Endodermal cell (in vitro differentiated cells): ENCODE results near the gene NECAB2. TPM values are rescaled to one million over a fixed set of nuclear protein-coding genes. Genes with fewer than 3 reads are reported as not detected.

Source experiments
- DNase-seq: peaks from one replicate; pipeline ENCODE4 v3.0.0-alpha.2; 2017
- H3K27ac ChIP-seq: 2 replicates; pipeline ENCODE4 v1.5.1; 2013; ENCODE audit warnings: mild to moderate bottlenecking, low read depth, low read length, moderate library complexity
- H3K27me3 ChIP-seq: 2 replicates; pipeline ENCODE4 v1.6.1; 2013; ENCODE audit warnings: mild to moderate bottlenecking, low read length, moderate library complexity; ENCODE audit not compliant: insufficient read depth, control insufficient read depth, poor library complexity, severe bottlenecking
- H3K36me3 ChIP-seq: 2 replicates; pipeline ENCODE4 v1.7.0; 2013; ENCODE audit warnings: mild to moderate bottlenecking, low read length, moderate library complexity; ENCODE audit not compliant: control insufficient read depth, insufficient read depth
- H3K4me1 ChIP-seq: one replicate; pipeline ENCODE4 v1.7.0; 2013; ENCODE audit warnings: low read length; ENCODE audit not compliant: control insufficient read depth, insufficient read depth
- H3K4me3 ChIP-seq: 2 replicates; pipeline ENCODE4 v1.5.1; 2013; ENCODE audit warnings: mild to moderate bottlenecking, low read length, moderate library complexity
- H3K9ac ChIP-seq: 2 replicates; pipeline ENCODE4 v1.6.1; 2013; ENCODE audit warnings: mild to moderate bottlenecking, low read length, moderate library complexity; ENCODE audit not compliant: poor library complexity, severe bottlenecking; ENCODE audit errors: extremely low read depth
- H3K9me3 ChIP-seq: 2 replicates; pipeline ENCODE4 v1.6.1; 2013; ENCODE audit warnings: mild to moderate bottlenecking, low read length, moderate library complexity; ENCODE audit not compliant: control insufficient read depth
- H3K27ac Mint-ChIP-seq: 2 replicates; pipeline ENCODE4 v1.8.0; 2020; ENCODE audit warnings: mixed read lengths
- H3K27me3 Mint-ChIP-seq: 2 replicates; pipeline ENCODE4 v1.8.0; 2021; ENCODE audit warnings: mild to moderate bottlenecking, mixed read lengths; ENCODE audit not compliant: insufficient read depth
- H3K36me3 Mint-ChIP-seq: 2 replicates; pipeline ENCODE4 v1.8.0; 2020; ENCODE audit warnings: low read depth, mixed read lengths
- H3K4me1 Mint-ChIP-seq: 2 replicates; pipeline ENCODE4 v1.8.0; 2020; ENCODE audit warnings: mixed read lengths
- H3K4me3 Mint-ChIP-seq: 2 replicates; pipeline ENCODE4 v1.8.0; 2020; ENCODE audit warnings: mild to moderate bottlenecking, moderate library complexity, mixed read lengths
- H3K9me3 Mint-ChIP-seq: 2 replicates; pipeline ENCODE4 v1.8.0; 2020; ENCODE audit warnings: mild to moderate bottlenecking, mixed read lengths
- WGBS, 2 experiments: methylation state at CpG; one replicate each; pipeline versions ENCODE4 v1.1.5 to v1.1.7; 2013; ENCODE audit warnings: missing lambda C conversion rate in 2 of 2, mixed read lengths in 1 of 2; ENCODE audit not compliant: insufficient coverage in 1 of 2, insufficient read length in 1 of 2; 5-methylcytosine and 5-hydroxymethylcytosine counted together
- total RNA-seq, 2 donors: library from RNA; stranded (reverse); fragmentation: NEBNext Ultra II Directional in 1 of 2; extraction: Animal tissue kit (Norgen Biotek cat#: 25700) in 1 of 2; gene quantifications; 2 replicates in 1 of 2; 3 replicates in 1 of 2; pipeline ENCODE4 v1.2.1, GENCODE V29; 2021
- TF ChIP-seq, protein P1 (sequence below): fragments of 200-600 bp; sonication (generic); conservative IDR thresholded peaks from 2 replicates; pipeline ENCODE4 v1.5.0; 2021; ENCODE audit warnings: antibody characterized with exemption, mild to moderate bottlenecking

The NECAB2 gene
- total RNA-seq, 2 donors from 2014 or later = 2.7 to 3.3 TPM

DNA sequence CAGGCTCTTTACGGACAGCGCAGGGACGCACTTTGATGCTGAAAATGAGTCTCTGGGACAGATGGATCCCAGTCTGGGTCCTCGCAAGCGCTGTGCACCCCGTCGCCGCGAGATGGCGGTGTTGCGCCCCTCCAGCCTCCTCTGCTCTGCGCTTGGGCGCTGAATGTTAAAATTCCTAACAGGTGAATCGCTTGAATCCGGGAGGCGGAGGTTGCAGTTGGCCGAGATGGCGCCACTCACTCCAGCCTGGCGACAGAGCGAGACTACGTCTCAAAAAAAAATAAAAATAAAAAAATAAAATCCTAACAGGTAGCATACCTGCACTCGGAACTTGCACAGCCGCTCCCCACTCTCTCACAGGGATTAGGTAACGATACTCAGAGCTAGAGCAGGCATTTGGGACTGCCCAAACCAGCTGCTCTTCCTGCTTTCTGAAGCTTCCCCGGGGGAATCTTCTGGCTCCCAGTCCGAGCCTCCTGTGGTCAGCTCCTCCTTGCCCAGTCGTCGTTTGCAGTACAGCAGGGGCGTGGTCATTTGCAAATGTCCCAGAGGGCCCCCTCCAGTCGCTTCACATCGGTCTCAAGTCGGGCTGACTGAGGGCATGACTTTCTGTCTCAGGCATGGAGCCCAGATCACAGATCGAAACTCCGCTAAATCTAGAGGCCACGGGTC lies 41.2 kb upstream of the NECAB2 start:
- Mint-ChIP-seq H3K36me3 (peaks cover 33% of the 10 kb centered on the region), H3K4me1 (peaks cover 15% of the 10 kb centered on the region), H3K27me3 (no peaks in the 10 kb centered on the region), H3K4me3 (peak overlapping the region; percentile 47), H3K27ac (peak overlapping the region; percentile 98), H3K9me3 (no peaks in the 10 kb centered on the region)
- Histone ChIP-seq H3K27ac (no peak overlapping the region), H3K36me3 (peaks cover under 1% of the 10 kb centered on the region), H3K9me3 (no peaks in the 10 kb centered on the region), H3K27me3 (no peaks in the 10 kb centered on the region), H3K4me1 (no peaks in the 10 kb centered on the region), H3K4me3 (peak overlapping the region; percentile 48), H3K9ac (peak overlapping the region; percentile 51)
- WGBS, 2 experiments = 14 to 15% methylated on average over 17 to 35 of the region's 35 CpGs
- DNase-seq = peak; percentile 98
- TF ChIP-seq, protein P1, sequence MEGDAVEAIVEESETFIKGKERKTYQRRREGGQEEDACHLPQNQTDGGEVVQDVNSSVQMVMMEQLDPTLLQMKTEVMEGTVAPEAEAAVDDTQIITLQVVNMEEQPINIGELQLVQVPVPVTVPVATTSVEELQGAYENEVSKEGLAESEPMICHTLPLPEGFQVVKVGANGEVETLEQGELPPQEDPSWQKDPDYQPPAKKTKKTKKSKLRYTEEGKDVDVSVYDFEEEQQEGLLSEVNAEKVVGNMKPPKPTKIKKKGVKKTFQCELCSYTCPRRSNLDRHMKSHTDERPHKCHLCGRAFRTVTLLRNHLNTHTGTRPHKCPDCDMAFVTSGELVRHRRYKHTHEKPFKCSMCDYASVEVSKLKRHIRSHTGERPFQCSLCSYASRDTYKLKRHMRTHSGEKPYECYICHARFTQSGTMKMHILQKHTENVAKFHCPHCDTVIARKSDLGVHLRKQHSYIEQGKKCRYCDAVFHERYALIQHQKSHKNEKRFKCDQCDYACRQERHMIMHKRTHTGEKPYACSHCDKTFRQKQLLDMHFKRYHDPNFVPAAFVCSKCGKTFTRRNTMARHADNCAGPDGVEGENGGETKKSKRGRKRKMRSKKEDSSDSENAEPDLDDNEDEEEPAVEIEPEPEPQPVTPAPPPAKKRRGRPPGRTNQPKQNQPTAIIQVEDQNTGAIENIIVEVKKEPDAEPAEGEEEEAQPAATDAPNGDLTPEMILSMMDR = peak; percentile 99

DNA sequence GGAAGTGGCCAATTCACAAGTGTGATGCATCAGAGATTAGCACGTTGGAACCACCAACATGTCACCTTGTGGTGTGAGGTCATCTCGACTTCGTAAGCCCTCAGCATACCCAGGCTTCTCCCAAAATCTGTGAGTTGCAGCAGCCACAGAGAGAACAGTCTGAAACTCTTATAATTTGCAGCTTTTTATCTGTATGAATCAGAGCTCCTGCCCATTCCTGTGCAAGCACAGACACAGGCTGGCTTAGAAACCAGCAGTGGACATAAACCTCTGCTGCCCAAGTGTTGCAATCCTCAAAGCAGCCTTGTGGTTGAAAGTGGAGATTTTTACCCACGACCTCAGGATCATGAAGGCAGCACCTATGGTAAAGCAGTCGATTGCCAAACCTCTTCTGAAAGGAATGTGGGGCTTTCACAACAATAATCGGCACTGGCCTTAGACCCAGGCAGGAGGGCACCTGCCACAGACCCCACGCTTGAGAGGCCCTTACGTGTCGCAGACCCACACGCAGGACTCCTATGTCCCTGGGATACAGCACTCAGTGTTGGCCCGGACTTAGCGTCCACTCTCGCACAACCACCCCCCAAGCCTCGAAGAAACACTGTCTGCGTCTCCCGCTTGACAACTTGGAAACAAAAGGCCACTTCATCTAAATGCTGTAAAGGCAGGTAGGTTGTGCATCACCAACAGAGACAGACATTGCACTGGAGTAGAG lies 39.5 kb upstream of the NECAB2 start:
- no peaks in the 10 kb centered on the region for H3K4me1 ChIP-seq
- H3K9ac ChIP-seq = no peak overlapping the region
- Mint-ChIP-seq H3K27ac (no peak overlapping the region), H3K27me3 (no peaks in the 10 kb centered on the region), H3K4me1 (peaks cover 15% of the 10 kb centered on the region), H3K9me3 (no peaks in the 10 kb centered on the region), H3K36me3 (peaks cover 24% of the 10 kb centered on the region), H3K4me3 (no peak overlapping the region)
- H3K27ac ChIP-seq = no peak overlapping the region
- no peaks in the 10 kb centered on the region for H3K27me3 ChIP-seq
- no peak overlapping the region for H3K4me3 ChIP-seq
- no peaks in the 10 kb centered on the region for H3K9me3 ChIP-seq
- DNase-seq = peak; percentile 39
- WGBS, 2 experiments = 93 to 96% methylated on average over 16 of the region's 16 CpGs
- no peaks in the 10 kb centered on the region for H3K36me3 ChIP-seq
- TF ChIP-seq, protein P1 = no peak

DNA sequence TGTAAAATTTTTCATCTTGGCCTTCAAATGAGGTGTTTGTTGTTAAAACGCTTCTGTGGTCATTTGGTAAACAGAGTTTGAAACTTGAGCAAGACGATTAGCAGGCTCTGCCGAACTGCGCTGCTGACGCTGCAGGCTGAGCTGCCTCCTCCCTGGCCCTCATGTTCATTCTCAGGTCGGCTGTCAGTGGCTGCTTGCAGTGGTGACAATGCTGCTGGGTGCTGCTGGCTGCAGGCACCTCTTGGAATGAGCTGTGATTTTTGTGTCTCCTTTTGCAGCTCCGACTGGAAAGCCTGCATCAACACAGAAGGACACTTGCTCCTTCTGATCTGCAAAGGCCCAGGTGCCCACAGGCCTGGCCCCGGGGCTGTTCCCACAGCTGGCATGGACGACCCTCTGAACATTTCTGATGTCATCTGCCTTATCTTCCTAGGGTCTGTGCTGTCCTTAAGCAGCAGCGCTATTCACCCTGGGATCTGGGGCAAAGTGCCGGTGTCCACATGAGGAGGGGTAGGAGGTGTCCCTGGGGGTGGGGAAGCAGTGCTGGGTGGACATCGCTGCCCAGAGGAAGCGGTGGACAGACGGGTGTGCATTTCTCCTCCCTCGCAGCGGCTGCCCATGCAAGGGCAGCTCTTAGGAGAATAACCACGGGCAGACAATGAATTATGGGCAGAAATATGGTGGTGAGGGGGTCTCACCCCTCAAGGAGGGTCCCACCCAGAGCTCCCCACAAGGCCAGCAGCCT lies 38.1 kb upstream of the NECAB2 start:
- Mint-ChIP-seq H3K36me3 (peaks cover 16% of the 10 kb centered on the region), H3K4me1 (peaks cover 15% of the 10 kb centered on the region), H3K9me3 (no peaks in the 10 kb centered on the region), H3K27me3 (no peaks in the 10 kb centered on the region), H3K27ac (peak overlapping the region; percentile 37), H3K4me3 (no peak overlapping the region)
- Histone ChIP-seq H3K9me3 (no peaks in the 10 kb centered on the region), H3K36me3 (no peaks in the 10 kb centered on the region), H3K4me1 (no peaks in the 10 kb centered on the region), H3K4me3 (no peak overlapping the region), H3K27ac (no peak overlapping the region), H3K9ac (no peak overlapping the region), H3K27me3 (no peaks in the 10 kb centered on the region)
- TF ChIP-seq, protein P1 = no peak
- WGBS, 2 experiments = 93 to 94% methylated on average over 12 to 17 of the region's 17 CpGs
- DNase-seq = no peak
